Measurements from ENCODE around the gene CALB2. TPM values are rescaled to one million over a fixed set of nuclear protein-coding genes. Genes with fewer than 3 reads are reported as not detected.

The CALB2 gene
- total RNA-seq, 2 experiments from 2014 or later: not detected

DNA sequence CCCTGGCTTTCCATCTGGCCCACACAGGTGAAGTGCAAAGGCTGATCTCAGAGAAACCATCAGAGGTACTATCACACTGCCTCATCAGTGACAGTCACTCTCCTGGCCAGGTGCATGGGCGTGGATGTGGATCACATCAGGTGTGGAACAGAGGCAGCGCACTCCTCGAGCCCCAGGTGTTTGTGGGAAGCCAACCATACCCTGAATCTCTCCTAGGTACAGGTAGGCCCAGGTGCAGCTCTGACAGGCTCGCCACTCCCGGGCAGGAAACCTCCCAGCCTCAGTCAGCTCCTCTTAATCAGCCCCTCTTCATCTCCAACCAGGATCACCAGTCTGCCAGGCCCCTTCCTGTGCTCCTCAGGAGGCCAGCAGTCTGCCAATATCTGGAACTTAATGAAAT, 51.6 kb downstream of the CALB2 start:
- intact Hi-C loops (cut with micrococcal nuclease; ENCODE audit: unreplicated experiment): no loop called here
- Histone ChIP-seq H4K20me1 (ENCODE audit: insufficient read depth, low read length) (no peaks in the 10 kb centered on the region), H3K4me2 (ENCODE audit: low read length) (no peak overlapping the region), H3K9me3 (ENCODE audit: low read length) (no peaks in the 10 kb centered on the region), H2AFZ (ENCODE audit: low read length) (no peak overlapping the region), H3K27ac (ENCODE audit: low read depth, low read length, poor library complexity, severe bottlenecking) (no peak overlapping the region), H3K36me3 (ENCODE audit: insufficient read depth, low read length) (no peaks in the 10 kb centered on the region), H3K9me2 (ENCODE audit: insufficient read depth, low read length) (no peaks in the 10 kb centered on the region), H3K4me3 (ENCODE audit: low read depth, low read length, poor library complexity, severe bottlenecking) (no peak overlapping the region), H3K79me2 (ENCODE audit: insufficient read depth, low read depth, low read length) (no peaks in the 10 kb centered on the region), H3K4me1 (ENCODE audit: insufficient read depth, low read length, poor library complexity, severe bottlenecking) (no peaks in the 10 kb centered on the region)
- ChIA-PET POLR2A (no interaction called here), CTCF (ENCODE audit: unreplicated experiment) (no interaction called here)
- no peak for DNase-seq (ENCODE audit: low spot score)
- no TSS peak for BruUV-seq (replicated peaks)
- TF ChIP-seq EZH2phosphoT487 (IDR thresholded peaks at IDR 0.05; ENCODE audit: borderline replicate concordance, low read depth, low read length): no peak
- TF ChIP-seq, protein P1, sequence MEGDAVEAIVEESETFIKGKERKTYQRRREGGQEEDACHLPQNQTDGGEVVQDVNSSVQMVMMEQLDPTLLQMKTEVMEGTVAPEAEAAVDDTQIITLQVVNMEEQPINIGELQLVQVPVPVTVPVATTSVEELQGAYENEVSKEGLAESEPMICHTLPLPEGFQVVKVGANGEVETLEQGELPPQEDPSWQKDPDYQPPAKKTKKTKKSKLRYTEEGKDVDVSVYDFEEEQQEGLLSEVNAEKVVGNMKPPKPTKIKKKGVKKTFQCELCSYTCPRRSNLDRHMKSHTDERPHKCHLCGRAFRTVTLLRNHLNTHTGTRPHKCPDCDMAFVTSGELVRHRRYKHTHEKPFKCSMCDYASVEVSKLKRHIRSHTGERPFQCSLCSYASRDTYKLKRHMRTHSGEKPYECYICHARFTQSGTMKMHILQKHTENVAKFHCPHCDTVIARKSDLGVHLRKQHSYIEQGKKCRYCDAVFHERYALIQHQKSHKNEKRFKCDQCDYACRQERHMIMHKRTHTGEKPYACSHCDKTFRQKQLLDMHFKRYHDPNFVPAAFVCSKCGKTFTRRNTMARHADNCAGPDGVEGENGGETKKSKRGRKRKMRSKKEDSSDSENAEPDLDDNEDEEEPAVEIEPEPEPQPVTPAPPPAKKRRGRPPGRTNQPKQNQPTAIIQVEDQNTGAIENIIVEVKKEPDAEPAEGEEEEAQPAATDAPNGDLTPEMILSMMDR (conservative IDR thresholded peaks at IDR 0.05; ENCODE audit: low read length): no peak

- H3K4me2 ChIP-seq (ENCODE audit: low read length): peak overlapping the region; percentile 48
- DNase-seq (ENCODE audit: low spot score): peak; percentile 77
- intact Hi-C loops (cut with micrococcal nuclease; ENCODE audit: unreplicated experiment): loop anchor here (1.0 kb wide), 3 partner anchors 87 to 199 kb away; no protein-coding TSS in a partner anchor
These were observed 54.0 kb downstream of the CALB2 start for GRCh38 chr16:71412270-71413160.

More at GRCh38 chr16:71412270-71413160, 54.0 kb downstream of the CALB2 start:
- H3K36me3 ChIP-seq (ENCODE audit: insufficient read depth, low read length): no peaks in the 10 kb centered on the region
- no peak overlapping the region for H3K4me3 ChIP-seq (ENCODE audit: low read depth, low read length, poor library complexity, severe bottlenecking)
- BruUV-seq (replicated peaks): no TSS peak
- no peaks in the 10 kb centered on the region for H3K4me1 ChIP-seq (ENCODE audit: insufficient read depth, low read length, poor library complexity, severe bottlenecking)
- POLR2A ChIA-PET: interaction anchor here (0.6 kb wide), 1 partner anchor 117 kb away, joined by 10 read pairs; no protein-coding TSS in a partner anchor
- H3K79me2 ChIP-seq (ENCODE audit: insufficient read depth, low read depth, low read length): no peaks in the 10 kb centered on the region
- H4K20me1 ChIP-seq (ENCODE audit: insufficient read depth, low read length): no peaks in the 10 kb centered on the region
- CTCF ChIA-PET (ENCODE audit: unreplicated experiment): interaction anchor here (0.6 kb wide), 1 partner anchor 198 kb away, joined by 3 read pairs; no protein-coding TSS in a partner anchor
- no peak overlapping the region for H2AFZ ChIP-seq (ENCODE audit: low read length)
- no peaks in the 10 kb centered on the region for H3K9me2 ChIP-seq (ENCODE audit: insufficient read depth, low read length)
- no peak for TF ChIP-seq EZH2phosphoT487 (IDR thresholded peaks at IDR 0.05; ENCODE audit: borderline replicate concordance, low read depth, low read length)
- TF ChIP-seq, protein P1 (conservative IDR thresholded peaks at IDR 0.05; ENCODE audit: low read length): peak; percentile 95; the same call in 1 of the 2 replicates
- H3K9me3 ChIP-seq (ENCODE audit: low read length): no peaks in the 10 kb centered on the region
- no peak overlapping the region for H3K27ac ChIP-seq (ENCODE audit: low read depth, low read length, poor library complexity, severe bottlenecking)
